GM19023 (cell line): ENCODE data around the gene DMRTA1.
"Not testable (repeated sequence)": the region's sequence is repeated elsewhere in the genome, so short reads cannot be mapped to it uniquely, and the experiment has no call there.

Experiments
- ATAC-seq: cut with Tn5 transposase; IDR thresholded peaks from one replicate; pipeline ENCODE4 v1.9.1; 2021; ENCODE audit warnings: mild to moderate bottlenecking, moderate library complexity; ENCODE audit not compliant: unreplicated experiment

DMRTA1 gene

GRCh38 chr9:22446589-22446949, at the start of gene DMRTA1:
Gene DMRTA1, plus strand, starts transcription at chr9:22446824. Its CDS starts 242 bp downstream, at chr9:22447066.
- ATAC-seq = peak; percentile 9

GRCh38 chr9:22401671-22402070, 45.0 kb upstream of the DMRTA1 start:
- ATAC-seq = no peak

GRCh38 chr9:22405869-22406659, 40.6 kb upstream of the DMRTA1 start:
- ATAC-seq = no peak

GRCh38 chr9:22413884-22414283, 32.7 kb upstream of the DMRTA1 start:
- no peak for ATAC-seq

- ATAC-seq = no peak
These were observed 30.5 kb upstream of the DMRTA1 start for GRCh38 chr9:22415941-22416691.

GRCh38 chr9:22416692-22417060, 29.9 kb upstream of the DMRTA1 start:
- no peak for ATAC-seq

GRCh38 chr9:22423566-22423965, 23.1 kb upstream of the DMRTA1 start:
- no peak for ATAC-seq

- no peak for ATAC-seq
These were observed 22.0 kb upstream of the DMRTA1 start for GRCh38 chr9:22424616-22425015.

GRCh38 chr9:22425551-22425950, 21.1 kb upstream of the DMRTA1 start:
- no peak for ATAC-seq

- ATAC-seq = no peak
These were observed 19.3 kb upstream of the DMRTA1 start for GRCh38 chr9:22427226-22427880.

- no peak for ATAC-seq
These were observed 12.9 kb upstream of the DMRTA1 start for GRCh38 chr9:22433691-22434090.

GRCh38 chr9:22435252-22435651, 11.4 kb upstream of the DMRTA1 start:
- not testable (repeated sequence) for ATAC-seq

GRCh38 chr9:22437461-22438067, 9.1 kb upstream of the DMRTA1 start:
- ATAC-seq = not testable (repeated sequence)

- no peak for ATAC-seq
These were observed 5.8 kb upstream of the DMRTA1 start for GRCh38 chr9:22440841-22441240.

- ATAC-seq = peak; percentile 69
These were observed 460 bp downstream of the DMRTA1 start for GRCh38 chr9:22446950-22447617.

- ATAC-seq = no peak
These were observed 1.1 kb downstream of the DMRTA1 start for GRCh38 chr9:22447618-22448305.

- no peak for ATAC-seq
These were observed 3.1 kb downstream of the DMRTA1 start for GRCh38 chr9:22449719-22450118.

GRCh38 chr9:22452415-22453010, 5.9 kb downstream of the DMRTA1 start:
- ATAC-seq = peak; percentile 63

GRCh38 chr9:22454016-22454415, 7.4 kb downstream of the DMRTA1 start:
- no peak for ATAC-seq

- no peak for ATAC-seq
These were observed 8.6 kb downstream of the DMRTA1 start for GRCh38 chr9:22455181-22455580.
